Fibroblast of lung (primary cell): Measurements from ENCODE around the gene LRIT1.

Source experiments
- EZH2 ChIP-seq: IDR thresholded peaks from 2 replicates; pipeline ENCODE4 v1.5.1; 2012; ENCODE audit warnings: low read length, control low read depth, mild to moderate bottlenecking; ENCODE audit errors: missing control alignments
- TF ChIP-seq, protein P1 (sequence below), 2 donors: IDR thresholded peaks in 1 of 2; conservative IDR thresholded peaks in 1 of 2; 1 replicate in 1 of 2; 2 replicates in 1 of 2; pipeline ENCODE4 v1.5.1; 2011 to 2012; ENCODE audit warnings: low read length in 2 of 2, control low read depth in 1 of 2, inconsistent platforms in 1 of 2, low read depth in 1 of 2, mild to moderate bottlenecking in 1 of 2

DNA sequence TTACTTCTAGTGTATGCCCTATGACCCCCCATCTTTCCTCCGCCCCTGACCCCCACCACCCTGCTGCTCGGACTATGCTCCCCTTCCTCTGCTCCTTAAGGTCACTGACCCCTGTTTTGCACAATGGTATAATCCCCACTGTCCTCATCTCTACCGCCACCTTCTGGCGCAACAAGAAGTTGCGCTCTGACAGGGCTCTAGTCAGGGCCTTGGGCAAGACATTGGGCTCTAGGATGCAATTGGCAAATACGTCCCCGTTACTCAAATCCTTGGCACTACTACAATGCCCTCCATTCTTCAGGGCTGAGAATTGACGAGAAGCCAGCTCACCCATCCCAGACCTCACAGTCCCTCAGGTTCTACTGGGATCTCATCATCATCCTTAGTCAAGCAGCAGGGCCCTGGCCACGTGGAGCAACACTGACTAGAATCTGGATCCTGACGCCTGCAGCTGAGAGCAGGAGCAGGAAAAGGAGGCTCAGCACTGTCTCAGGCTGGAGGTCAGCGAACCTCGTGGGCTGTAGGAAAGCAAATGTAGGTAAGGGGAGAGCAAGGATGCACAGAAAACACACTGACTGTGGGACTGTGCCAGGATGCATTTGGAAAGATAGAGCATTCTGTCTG is 26.6 kb downstream of the LRIT1 start:
- TF ChIP-seq, protein P1, sequence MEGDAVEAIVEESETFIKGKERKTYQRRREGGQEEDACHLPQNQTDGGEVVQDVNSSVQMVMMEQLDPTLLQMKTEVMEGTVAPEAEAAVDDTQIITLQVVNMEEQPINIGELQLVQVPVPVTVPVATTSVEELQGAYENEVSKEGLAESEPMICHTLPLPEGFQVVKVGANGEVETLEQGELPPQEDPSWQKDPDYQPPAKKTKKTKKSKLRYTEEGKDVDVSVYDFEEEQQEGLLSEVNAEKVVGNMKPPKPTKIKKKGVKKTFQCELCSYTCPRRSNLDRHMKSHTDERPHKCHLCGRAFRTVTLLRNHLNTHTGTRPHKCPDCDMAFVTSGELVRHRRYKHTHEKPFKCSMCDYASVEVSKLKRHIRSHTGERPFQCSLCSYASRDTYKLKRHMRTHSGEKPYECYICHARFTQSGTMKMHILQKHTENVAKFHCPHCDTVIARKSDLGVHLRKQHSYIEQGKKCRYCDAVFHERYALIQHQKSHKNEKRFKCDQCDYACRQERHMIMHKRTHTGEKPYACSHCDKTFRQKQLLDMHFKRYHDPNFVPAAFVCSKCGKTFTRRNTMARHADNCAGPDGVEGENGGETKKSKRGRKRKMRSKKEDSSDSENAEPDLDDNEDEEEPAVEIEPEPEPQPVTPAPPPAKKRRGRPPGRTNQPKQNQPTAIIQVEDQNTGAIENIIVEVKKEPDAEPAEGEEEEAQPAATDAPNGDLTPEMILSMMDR (conservative IDR thresholded peaks at IDR 0.05 in 1 of 2, IDR thresholded peaks at IDR 0.05 in 1 of 2; ENCODE audit: low read depth in 1 of 2, low read length in 2 of 2), result no peak
- TF ChIP-seq EZH2, result no peak
